Naive B cell (primary cell): Measurements from ENCODE around the gene NANOS1. TPM values are rescaled to one million over a fixed set of nuclear protein-coding genes. Genes with fewer than 3 reads are reported as not detected.

Experiments
- ATAC-seq, 2 donors: fragments of 150-1000 bp; cut with Tn5 transposase; 2 replicates each; pipeline ENCODE4 v1.10.0; 2021; ENCODE audit warnings: low read depth in 2 of 2, mild to moderate bottlenecking in 2 of 2, moderate library complexity in 2 of 2
- DNase-seq: peaks from one replicate; pipeline ENCODE4 v3.0.0; 2022
- H3K27ac Mint-ChIP-seq, 6 donors: one replicate each; pipeline ENCODE4 v1.8.0; 2020 to 2022; ENCODE audit warnings: mild to moderate bottlenecking in 6 of 6, mixed read lengths in 6 of 6, moderate library complexity in 5 of 6, inconsistent platforms in 2 of 6
- H3K27me3 Mint-ChIP-seq, 3 donors: one replicate each; pipeline ENCODE4 v1.8.0; 2021 to 2022; ENCODE audit warnings: mixed read lengths in 3 of 3, mild to moderate bottlenecking in 1 of 3
- H3K36me3 Mint-ChIP-seq, 2 donors: one replicate each; pipeline ENCODE4 v1.8.0; 2020 to 2022; ENCODE audit warnings: mixed read lengths in 2 of 2, inconsistent platforms in 1 of 2, mild to moderate bottlenecking in 1 of 2
- H3K4me1 Mint-ChIP-seq, 3 donors: one replicate each; pipeline ENCODE4 v1.8.0; 2020 to 2022; ENCODE audit warnings: mixed read lengths in 3 of 3, inconsistent platforms in 1 of 3, mild to moderate bottlenecking in 1 of 3, moderate library complexity in 1 of 3
- H3K4me3 Mint-ChIP-seq, 8 donors: one replicate each; pipeline ENCODE4 v1.8.0; 2020 to 2022; ENCODE audit warnings: mild to moderate bottlenecking in 8 of 8, mixed read lengths in 8 of 8, moderate library complexity in 8 of 8, inconsistent platforms in 2 of 8
- H3K9me3 Mint-ChIP-seq, 7 donors: one replicate each; pipeline ENCODE4 v1.8.0; 2020 to 2022; ENCODE audit warnings: mixed read lengths in 7 of 7, mild to moderate bottlenecking in 5 of 7, inconsistent platforms in 2 of 7, moderate library complexity in 1 of 7
- polyA plus RNA-seq, 6 donors: library from polyadenylated mRNA; unstranded; fragments of 300-500 nt; fragmentation: Illumina TruSeq; gene quantifications; one replicate each; pipeline ENCODE4 v1.2.3, GENCODE V29; 2021; ENCODE audit warnings: low read depth in 6 of 6

Gene NANOS1, protein sequence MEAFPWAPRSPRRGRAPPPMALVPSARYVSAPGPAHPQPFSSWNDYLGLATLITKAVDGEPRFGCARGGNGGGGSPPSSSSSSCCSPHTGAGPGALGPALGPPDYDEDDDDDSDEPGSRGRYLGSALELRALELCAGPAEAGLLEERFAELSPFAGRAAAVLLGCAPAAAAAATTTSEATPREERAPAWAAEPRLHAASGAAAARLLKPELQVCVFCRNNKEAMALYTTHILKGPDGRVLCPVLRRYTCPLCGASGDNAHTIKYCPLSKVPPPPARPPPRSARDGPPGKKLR
- polyA plus RNA-seq = not detected

DNA sequence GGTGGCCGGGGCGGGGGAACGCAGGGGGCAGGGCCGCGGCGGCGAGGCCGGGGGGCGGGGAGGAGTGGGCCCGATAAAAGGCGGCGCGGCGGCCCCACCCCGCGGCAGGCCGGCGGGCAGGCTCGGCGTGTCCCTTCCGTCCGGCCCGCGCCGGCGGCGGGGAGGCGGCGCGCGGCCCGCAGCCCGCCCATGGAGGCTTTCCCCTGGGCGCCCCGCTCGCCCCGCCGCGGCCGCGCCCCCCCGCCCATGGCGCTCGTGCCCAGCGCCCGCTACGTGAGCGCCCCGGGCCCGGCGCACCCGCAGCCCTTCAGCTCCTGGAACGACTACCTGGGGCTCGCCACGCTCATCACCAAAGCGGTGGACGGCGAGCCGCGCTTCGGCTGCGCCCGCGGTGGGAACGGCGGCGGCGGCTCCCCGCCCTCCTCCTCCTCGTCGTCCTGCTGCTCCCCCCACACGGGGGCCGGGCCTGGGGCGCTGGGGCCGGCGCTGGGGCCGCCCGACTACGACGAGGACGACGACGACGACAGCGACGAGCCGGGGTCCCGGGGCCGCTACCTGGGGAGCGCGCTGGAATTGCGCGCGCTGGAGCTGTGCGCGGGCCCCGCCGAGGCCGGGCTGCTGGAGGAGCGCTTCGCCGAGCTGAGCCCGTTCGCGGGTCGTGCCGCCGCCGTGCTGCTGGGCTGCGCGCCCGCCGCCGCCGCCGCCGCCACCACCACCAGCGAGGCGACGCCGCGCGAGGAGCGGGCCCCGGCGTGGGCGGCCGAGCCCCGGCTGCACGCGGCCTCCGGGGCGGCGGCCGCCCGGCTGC, at the start of gene NANOS1:
Gene NANOS1 (plus strand): TSS at position 102 of the 808 bp plus-strand sequence. CDS start 88 bp downstream, at position 190.
- H3K27me3 Mint-ChIP-seq = peaks cover 30 to 50% (median 42%) of the 10 kb centered on the region in 3 donors
- DNase-seq (peak; percentile 2), ATAC-seq (no peak)
- peaks cover 0 to 2% (median 0%) of the 10 kb centered on the region in 7 donors for H3K9me3 Mint-ChIP-seq
- H3K4me1 Mint-ChIP-seq = peaks cover 12 to 23% (median 15%) of the 10 kb centered on the region in 3 donors
- peak within 1 kb of the TSS; percentile 71 to 89 (median 85) for H3K4me3 Mint-ChIP-seq
- H3K27ac Mint-ChIP-seq = peak within 1 kb of the TSS in 3 of 6 donors; percentile 20 to 73 (median 44)
- peaks cover 11 to 21% of the 10 kb centered on the region in 2 donors for H3K36me3 Mint-ChIP-seq

DNA sequence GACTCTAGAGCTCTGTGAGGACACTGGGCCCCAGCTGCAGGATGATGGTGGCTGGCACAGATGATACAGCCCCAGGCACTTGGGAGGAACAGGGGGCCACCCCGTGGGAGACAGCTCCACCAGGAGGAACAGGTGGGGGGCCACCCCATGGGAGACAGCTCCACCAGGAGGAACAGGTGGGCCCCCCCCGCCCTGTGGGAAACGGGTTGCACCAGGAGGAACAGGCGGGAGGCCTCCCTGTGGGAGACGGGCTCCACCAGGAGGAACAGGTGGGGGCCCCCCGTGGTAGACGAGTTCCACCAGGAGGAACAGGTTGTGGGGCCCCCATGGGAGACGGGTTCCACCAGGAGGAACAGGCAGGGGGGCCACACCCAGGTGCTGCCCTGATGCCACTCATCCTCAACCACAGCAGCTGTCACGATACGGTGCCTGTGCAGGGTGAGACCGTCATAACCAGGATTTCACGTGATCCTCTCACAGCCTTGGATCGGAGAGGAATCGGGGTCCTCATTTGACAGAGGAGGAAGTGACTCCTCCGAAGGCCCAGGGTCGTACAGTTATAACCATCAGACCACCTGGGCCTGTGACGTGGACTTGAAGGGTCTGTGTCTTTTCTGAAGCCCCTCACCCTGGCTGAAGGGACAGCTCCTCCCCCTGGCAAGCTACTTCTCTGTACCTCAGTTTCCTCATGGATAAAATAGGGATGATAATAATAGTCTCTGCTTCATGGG, 49.2 kb upstream of the NANOS1 start:
- Mint-ChIP-seq H3K27ac (peak overlapping the region in 1 of 6 donors; percentile 86), H3K4me1 (no peaks in the 10 kb centered on the region), H3K4me3 (peak overlapping the region in 1 of 8 donors; percentile 5), H3K9me3 (peaks cover 10 to 26% (median 17%) of the 10 kb centered on the region in 7 donors), H3K27me3 (peaks cover 14 to 61% (median 42%) of the 10 kb centered on the region in 3 donors), H3K36me3 (peaks cover 0 to 13% of the 10 kb centered on the region in 2 donors)
- DNase-seq (no peak), ATAC-seq (no peak)

DNA sequence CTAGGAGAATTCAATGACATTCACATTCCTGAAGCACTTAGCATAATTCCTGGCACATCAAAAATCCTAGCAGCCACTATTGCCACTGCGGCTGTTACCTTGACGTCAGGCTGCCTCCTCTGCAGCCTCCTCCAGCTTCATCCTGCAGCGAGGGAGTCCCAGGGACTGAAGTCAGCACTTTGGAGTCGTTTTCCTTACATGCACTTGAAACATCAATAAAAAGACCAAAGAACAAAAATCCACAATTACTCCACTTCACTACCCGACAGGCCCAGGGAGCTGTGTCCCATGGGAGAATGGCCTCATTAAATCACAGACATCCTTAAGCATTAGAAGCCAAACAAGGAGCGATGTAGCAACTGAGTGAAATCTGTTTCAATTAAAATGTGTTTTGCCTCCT, 48.6 kb upstream of the NANOS1 start:
- peaks cover 10 to 29% (median 22%) of the 10 kb centered on the region in 7 donors for H3K9me3 Mint-ChIP-seq
- H3K27me3 Mint-ChIP-seq = peaks cover 14 to 55% (median 36%) of the 10 kb centered on the region in 3 donors
- H3K27ac Mint-ChIP-seq = no peak overlapping the region
- peaks cover 0 to 19% of the 10 kb centered on the region in 2 donors for H3K36me3 Mint-ChIP-seq
- H3K4me1 Mint-ChIP-seq = no peaks in the 10 kb centered on the region
- no peak for ATAC-seq
- no peak overlapping the region for H3K4me3 Mint-ChIP-seq
- DNase-seq = no peak

DNA sequence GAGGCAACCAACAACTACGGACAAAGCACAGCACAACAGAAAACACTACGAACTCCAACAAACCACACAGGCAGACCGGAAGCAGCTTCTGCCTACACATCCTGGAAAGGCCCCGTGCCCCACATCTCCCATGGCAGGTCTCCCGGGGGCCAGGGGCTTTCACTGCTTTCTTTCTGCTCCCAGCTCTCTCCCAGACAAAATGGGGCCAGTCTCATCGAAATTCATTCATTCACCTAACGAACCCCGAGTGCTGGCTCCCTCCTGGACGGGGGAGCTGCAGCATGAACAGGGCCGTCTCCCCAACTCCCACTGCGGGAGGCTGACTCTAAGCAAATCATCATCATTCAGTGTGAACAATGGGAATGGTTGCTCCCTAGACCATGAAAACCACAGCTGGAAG, 47.6 kb upstream of the NANOS1 start:
- H3K4me1 Mint-ChIP-seq = no peaks in the 10 kb centered on the region
- H3K27me3 Mint-ChIP-seq = peaks cover 13 to 47% (median 30%) of the 10 kb centered on the region in 3 donors
- H3K36me3 Mint-ChIP-seq = peaks cover 0 to 19% of the 10 kb centered on the region in 2 donors
- H3K27ac Mint-ChIP-seq = no peak overlapping the region
- DNase-seq (no peak), ATAC-seq (no peak)
- H3K9me3 Mint-ChIP-seq = peaks cover 10 to 30% (median 25%) of the 10 kb centered on the region in 7 donors
- no peak overlapping the region for H3K4me3 Mint-ChIP-seq

DNA sequence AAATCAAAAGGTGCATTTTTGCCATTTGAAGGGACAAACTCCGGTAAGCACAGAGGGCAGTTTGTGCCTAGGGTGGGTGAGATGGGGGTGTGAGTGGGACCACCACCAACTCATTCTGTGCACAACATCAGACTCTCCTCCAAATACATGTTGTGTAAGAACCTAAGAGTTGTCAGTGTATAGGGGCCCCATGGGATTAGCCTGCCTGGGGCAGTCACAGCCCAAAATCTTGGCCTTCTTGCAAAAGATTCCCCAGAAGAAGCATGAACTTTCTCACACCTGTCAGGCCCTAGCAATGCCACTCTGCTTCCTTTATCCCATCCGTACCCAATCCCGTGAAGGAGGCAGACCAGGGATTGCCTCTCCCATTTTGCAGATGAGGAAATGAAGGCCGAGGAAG, 47.1 kb upstream of the NANOS1 start:
- peaks cover 10 to 30% (median 25%) of the 10 kb centered on the region in 7 donors for H3K9me3 Mint-ChIP-seq
- no peaks in the 10 kb centered on the region for H3K4me1 Mint-ChIP-seq
- H3K36me3 Mint-ChIP-seq = peaks cover 0 to 19% of the 10 kb centered on the region in 2 donors
- ATAC-seq (no peak), DNase-seq (no peak)
- no peak overlapping the region for H3K4me3 Mint-ChIP-seq
- H3K27me3 Mint-ChIP-seq = peaks cover 9 to 47% (median 30%) of the 10 kb centered on the region in 3 donors
- no peak overlapping the region for H3K27ac Mint-ChIP-seq

DNA sequence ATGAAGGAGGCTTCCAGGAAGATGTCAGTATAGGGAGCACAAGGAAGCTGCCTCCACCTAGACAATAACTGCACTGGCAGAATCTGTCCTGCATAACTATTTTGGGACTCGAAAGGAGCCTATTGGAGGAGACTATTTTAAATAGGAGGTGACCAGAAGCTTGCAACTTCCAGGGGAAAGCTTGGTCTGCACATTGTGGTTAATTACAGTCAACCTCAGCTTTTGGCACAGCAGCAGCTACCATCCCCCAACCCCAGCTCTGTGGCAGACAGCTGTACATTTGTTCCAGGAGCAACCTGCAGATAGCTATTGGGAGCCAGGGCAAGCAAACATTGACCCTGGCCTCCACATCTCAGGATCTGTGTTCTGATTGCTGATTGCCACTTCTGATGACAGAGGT, 46.3 kb upstream of the NANOS1 start:
- ATAC-seq (no peak), DNase-seq (no peak)
- Mint-ChIP-seq H3K4me3 (no peak overlapping the region), H3K27me3 (peaks cover 9 to 47% (median 30%) of the 10 kb centered on the region in 3 donors), H3K27ac (no peak overlapping the region), H3K4me1 (no peaks in the 10 kb centered on the region), H3K9me3 (peaks cover 10 to 30% (median 25%) of the 10 kb centered on the region in 7 donors), H3K36me3 (peaks cover 0 to 19% of the 10 kb centered on the region in 2 donors)

DNA sequence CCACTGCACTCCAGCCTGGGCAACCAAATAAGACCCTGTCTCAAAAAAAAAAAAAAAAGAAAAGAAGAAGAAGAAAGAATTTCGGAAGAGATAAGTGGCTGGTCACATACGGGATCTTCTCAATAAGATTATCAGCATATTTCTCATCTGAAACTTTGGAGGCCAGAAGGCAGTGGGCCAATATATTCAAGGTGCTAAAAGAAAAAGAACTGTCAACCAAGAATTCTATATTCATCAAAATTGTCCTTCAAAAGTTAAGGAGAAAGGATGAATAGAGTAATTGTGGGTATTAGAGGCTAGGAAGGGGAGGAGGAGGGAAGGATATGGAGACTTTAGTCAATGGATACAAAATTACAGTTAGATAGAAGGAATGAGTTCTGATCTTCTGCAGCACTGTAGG, 43.9 kb upstream of the NANOS1 start:
- Mint-ChIP-seq H3K36me3 (peaks cover 0 to 19% of the 10 kb centered on the region in 2 donors), H3K27ac (no peak overlapping the region), H3K4me3 (peak overlapping the region in 1 of 8 donors; percentile 8), H3K27me3 (peaks cover 8 to 34% (median 14%) of the 10 kb centered on the region in 3 donors), H3K4me1 (no peaks in the 10 kb centered on the region), H3K9me3 (peaks cover 10 to 43% (median 31%) of the 10 kb centered on the region in 7 donors)
- DNase-seq (no peak), ATAC-seq (no peak)

DNA sequence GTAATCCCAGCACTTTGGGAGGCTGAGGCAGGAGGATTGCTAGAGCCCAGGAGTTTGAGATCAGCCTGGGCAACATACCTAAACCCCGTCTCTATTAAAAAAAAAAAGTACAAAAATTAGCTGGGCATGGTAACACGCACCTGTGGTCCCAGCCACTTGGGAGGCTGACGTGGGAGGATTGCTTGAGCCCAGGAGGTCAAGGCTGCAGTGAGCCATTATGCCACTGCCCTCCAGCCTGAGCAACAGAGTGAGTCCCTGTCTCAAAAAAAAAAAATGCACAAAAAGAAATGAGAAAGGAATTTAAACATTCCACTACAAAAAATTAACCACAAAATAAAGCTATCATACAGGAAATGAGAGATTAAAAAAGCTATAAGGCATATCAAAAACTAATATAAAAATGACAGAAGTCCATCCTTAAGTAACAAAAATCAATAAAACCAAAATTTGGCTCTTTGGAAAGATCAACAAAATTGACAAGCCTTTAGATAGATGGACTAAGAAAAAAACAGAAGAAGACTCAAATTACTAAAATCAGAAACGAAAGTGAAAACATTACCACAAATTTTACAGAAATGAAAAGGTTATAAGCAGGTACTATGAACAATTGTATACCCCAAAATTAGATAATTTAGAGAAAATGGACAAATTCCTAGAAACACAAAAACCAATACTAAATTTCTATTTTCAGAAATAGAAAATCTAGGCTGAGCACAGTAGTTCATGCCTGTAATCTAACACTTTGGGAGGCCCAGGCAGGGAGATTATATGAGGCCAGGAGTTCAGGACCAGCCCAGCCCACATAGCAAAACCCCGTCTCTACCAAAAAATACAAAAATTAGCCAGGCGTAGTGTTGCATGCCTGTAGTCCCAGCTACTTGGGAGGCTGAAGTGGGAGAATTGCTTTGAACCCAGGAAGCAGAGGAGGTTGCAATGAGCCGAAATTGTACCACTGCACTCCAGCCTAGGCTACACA, 42.4 kb upstream of the NANOS1 start:
- peaks cover 10 to 43% (median 30%) of the 10 kb centered on the region in 7 donors for H3K9me3 Mint-ChIP-seq
- DNase-seq (no peak), ATAC-seq (no peak)
- H3K36me3 Mint-ChIP-seq = peaks cover 0 to 19% of the 10 kb centered on the region in 2 donors
- H3K4me1 Mint-ChIP-seq = no peaks in the 10 kb centered on the region
- H3K4me3 Mint-ChIP-seq = peak overlapping the region in 1 of 8 donors; percentile 10
- H3K27ac Mint-ChIP-seq = no peak overlapping the region
- H3K27me3 Mint-ChIP-seq = peaks cover 4 to 32% (median 14%) of the 10 kb centered on the region in 3 donors

DNA sequence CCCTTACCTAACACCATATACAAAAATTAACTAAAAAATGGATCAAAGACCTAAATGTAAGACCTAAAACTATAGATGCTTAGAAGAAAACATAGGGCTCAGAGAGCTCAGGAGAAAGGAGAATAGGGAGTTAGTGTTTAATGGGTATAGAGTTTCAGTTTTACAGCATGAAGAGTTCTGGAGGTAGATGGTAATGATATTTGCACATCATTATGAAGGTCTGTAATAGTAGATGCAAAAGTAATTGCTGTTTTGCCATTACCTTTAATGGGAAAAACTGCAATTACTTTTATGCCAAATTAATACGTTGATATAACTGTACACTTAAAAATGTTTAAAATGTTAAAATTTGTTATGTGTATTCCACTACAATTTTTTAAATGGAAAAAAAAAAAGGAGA, 39.2 kb upstream of the NANOS1 start:
- DNase-seq = no peak
- Mint-ChIP-seq H3K27me3 (peaks cover 5 to 19% (median 9%) of the 10 kb centered on the region in 3 donors), H3K9me3 (peaks cover 4 to 29% (median 13%) of the 10 kb centered on the region in 7 donors), H3K36me3 (peaks cover 0 to 6% of the 10 kb centered on the region in 2 donors), H3K4me3 (no peak overlapping the region), H3K27ac (no peak overlapping the region), H3K4me1 (no peaks in the 10 kb centered on the region)
- ATAC-seq = no peak

DNA sequence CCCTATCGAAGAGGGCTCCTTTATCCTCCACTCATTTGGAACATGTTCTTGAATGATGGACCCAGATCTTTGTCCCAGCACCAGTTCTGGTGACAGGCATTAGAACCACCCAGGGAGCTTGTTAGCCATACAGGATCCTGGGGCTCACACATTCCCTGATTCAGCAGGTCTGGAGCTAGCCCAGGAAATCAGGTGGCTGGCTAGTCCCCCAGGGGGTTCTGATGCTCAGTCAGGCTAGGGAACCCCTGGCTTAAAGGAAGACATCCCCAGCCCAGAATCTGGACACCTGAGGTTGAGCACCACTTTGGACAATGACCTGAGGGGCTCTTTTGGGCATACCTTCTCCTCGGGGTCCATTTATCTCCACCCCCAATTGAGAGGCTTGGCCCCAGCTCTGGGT, 37.0 kb upstream of the NANOS1 start:
- Mint-ChIP-seq H3K27ac (no peak overlapping the region), H3K36me3 (no peaks in the 10 kb centered on the region), H3K4me1 (no peaks in the 10 kb centered on the region), H3K27me3 (peaks cover 10 to 19% (median 14%) of the 10 kb centered on the region in 3 donors), H3K9me3 (peaks cover 0 to 13% (median 6%) of the 10 kb centered on the region in 7 donors), H3K4me3 (no peak overlapping the region)
- no peak for DNase-seq
- no peak for ATAC-seq

DNA sequence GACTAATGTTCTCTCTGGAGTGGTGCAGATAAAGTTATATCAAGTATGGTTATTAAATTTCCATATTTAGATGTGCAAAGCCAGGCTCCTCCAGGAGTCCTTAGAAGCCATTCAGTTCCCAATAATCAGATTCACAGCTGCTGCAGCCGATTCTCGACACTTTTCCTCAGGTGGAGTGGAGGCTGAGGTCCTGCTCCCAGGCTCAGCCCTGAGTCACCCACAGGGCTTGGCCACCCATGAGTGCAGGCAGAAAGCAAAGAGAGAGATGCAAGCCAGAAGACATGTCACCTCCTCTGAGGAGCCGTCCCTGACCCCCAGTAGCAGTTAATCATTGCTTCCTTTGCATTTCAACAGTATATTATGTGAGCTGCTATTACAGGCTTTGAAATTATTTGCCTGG, 36.3 kb upstream of the NANOS1 start:
- no peak overlapping the region for H3K27ac Mint-ChIP-seq
- peaks cover 0 to 13% (median 6%) of the 10 kb centered on the region in 7 donors for H3K9me3 Mint-ChIP-seq
- H3K4me1 Mint-ChIP-seq = no peaks in the 10 kb centered on the region
- H3K27me3 Mint-ChIP-seq = peaks cover 14 to 24% (median 16%) of the 10 kb centered on the region in 3 donors
- H3K4me3 Mint-ChIP-seq = no peak overlapping the region
- no peaks in the 10 kb centered on the region for H3K36me3 Mint-ChIP-seq
- ATAC-seq (no peak), DNase-seq (no peak)

DNA sequence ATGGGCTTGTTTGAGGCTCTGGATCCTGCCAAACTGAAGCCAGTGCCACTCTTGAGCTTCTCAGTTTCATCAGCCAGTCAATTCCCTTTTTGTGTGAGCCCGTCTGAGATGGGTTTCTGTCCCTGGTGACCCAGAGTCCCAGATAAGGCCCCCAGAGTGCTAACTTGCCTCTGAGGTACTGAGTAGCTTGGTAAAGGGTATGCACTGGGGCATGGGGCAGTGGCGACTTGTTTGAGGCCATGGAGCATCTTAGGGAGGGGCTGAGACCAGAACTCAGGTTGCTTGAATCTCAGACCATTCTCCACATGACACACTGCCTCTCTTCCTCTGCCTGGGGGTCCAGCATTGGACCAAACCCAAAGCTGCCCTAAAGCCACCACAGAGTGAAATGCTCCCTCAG, 35.2 kb upstream of the NANOS1 start:
- Mint-ChIP-seq H3K9me3 (peaks cover 0 to 6% (median 1%) of the 10 kb centered on the region in 7 donors), H3K36me3 (no peaks in the 10 kb centered on the region), H3K27ac (no peak overlapping the region), H3K4me3 (no peak overlapping the region), H3K4me1 (no peaks in the 10 kb centered on the region), H3K27me3 (peaks cover 10 to 28% (median 16%) of the 10 kb centered on the region in 3 donors)
- no peak for DNase-seq
- no peak for ATAC-seq
